ENCODE data around the gene NKAP.
"Not testable (repeated sequence)": the region's sequence is repeated elsewhere in the genome, so short reads cannot be mapped to it uniquely, and the experiment has no call there.

DNA sequence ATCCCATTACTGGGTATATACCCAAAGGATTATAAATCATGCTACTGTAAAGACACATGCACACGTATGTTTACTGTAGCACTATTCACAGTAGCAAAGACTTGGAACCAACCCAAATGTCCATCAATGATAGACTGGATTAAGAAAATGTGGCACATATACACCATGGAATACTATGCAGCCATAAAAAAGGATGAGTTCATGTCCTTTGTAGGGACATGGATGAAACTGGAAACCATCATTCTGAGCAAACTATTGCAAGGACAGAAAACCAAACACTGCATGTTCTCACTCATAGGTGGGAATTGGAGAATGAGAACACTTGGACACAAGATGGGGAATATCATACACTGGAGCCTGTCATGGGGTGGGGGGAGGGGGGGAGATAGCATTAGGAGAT is 23.3 kb upstream of the NKAP start:
- TF ChIP-seq POLR2A (IDR thresholded peaks at IDR 0.05; ENCODE audit: low read depth, low read length); TAF1 (IDR thresholded peaks at IDR 0.05; ENCODE audit: low read depth, low read length); POLR2AphosphoS5 (IDR thresholded peaks at IDR 0.05; ENCODE audit: low read depth, low read length); PAX5 (IDR thresholded peaks at IDR 0.05; ENCODE audit: insufficient read depth, low read length, severe bottlenecking); SPI1 (IDR thresholded peaks at IDR 0.05; ENCODE audit: low read depth, low read length); POU2F2 (IDR thresholded peaks at IDR 0.05; ENCODE audit: low read depth, low read length): not testable (repeated sequence)

Measured in GM12891 (cell line).